Breast epithelium (tissue), 4 donors: ENCODE measurements around the gene MTHFR. TPM values are rescaled to one million over a fixed set of nuclear protein-coding genes. Genes with fewer than 3 reads are reported as not detected.

Source experiments
- DNase-seq, 2 donors: peaks; one replicate each; pipeline ENCODE4 v3.0.0-alpha.2; 2019; ENCODE audit warnings: low spot score in 2 of 2
- H3K27ac ChIP-seq, 2 donors: fragments of 200-600 bp; sonication (generic) in 1 of 2; one replicate each; pipeline ENCODE4 v1.5.1; 2016 to 2019; ENCODE audit warnings: mild to moderate bottlenecking in 1 of 2
- H3K27me3 ChIP-seq, 2 donors: fragments of 200-600 bp; sonication (generic) in 1 of 2; one replicate each; pipeline versions ENCODE4 v1.5.1 to v1.6.0; 2017 to 2019; ENCODE audit warnings: control low read depth in 1 of 2, mild to moderate bottlenecking in 1 of 2
- H3K36me3 ChIP-seq: fragments of 200-600 bp; one replicate; pipeline ENCODE4 v1.5.1; 2019
- H3K4me1 ChIP-seq, 2 donors: fragments of 200-600 bp; sonication (generic); one replicate each; pipeline ENCODE4 v1.5.1; 2016 to 2019; ENCODE audit warnings: control low read depth in 1 of 2
- H3K4me3 ChIP-seq, 3 donors: fragments of 200-600 bp; sonication (generic); 1 replicate in 2 of 3; 2 replicates in 1 of 3; pipeline ENCODE4 v1.5.1; 2016 to 2019; ENCODE audit warnings: mild to moderate bottlenecking in 3 of 3, moderate library complexity in 2 of 3
- H3K9me3 ChIP-seq, 2 donors: fragments of 200-600 bp; sonication (generic) in 1 of 2; one replicate each; pipeline ENCODE4 v1.5.1; 2016 to 2019; ENCODE audit warnings: control low read depth in 1 of 2
- CTCF ChIP-seq, 3 donors: fragments of 450-650 bp; IDR thresholded peaks; one replicate each; pipeline ENCODE4 v1.5.1; 2016 to 2017; ENCODE audit warnings: antibody characterized with exemption in 3 of 3, mild to moderate bottlenecking in 3 of 3, moderate library complexity in 3 of 3
- POLR2A ChIP-seq: fragments of 450-650 bp; IDR thresholded peaks from one replicate; pipeline ENCODE4 v1.6.1; 2016; ENCODE audit warnings: antibody characterized with exemption, mild to moderate bottlenecking, moderate library complexity
- POLR2AphosphoS5 ChIP-seq, 3 donors: sonication (generic); formaldehyde crosslinking; IDR thresholded peaks; one replicate each; pipeline ENCODE4 v1.6.1; 2017; ENCODE audit warnings: antibody characterized with exemption in 3 of 3
- intact Hi-C: fragments of 100-400 bp; cut with DNase I; formaldehyde crosslinking; loops from one replicate; pipeline ENCODE4 v1.15.1; 2023; ENCODE audit warnings: low total_unique reads
- total RNA-seq, 3 donors: library from RNA; depleted of rRNA; stranded (reverse); fragments of >200 nt; gene quantifications; one replicate each; pipeline ENCODE4 v1.1.0, GENCODE V29; 2016

The MTHFR gene
- total RNA-seq, 3 donors from 2014 or later: 24.6 to 42.0 (median 30.0) TPM

GRCh38 chr1:11800391-11800755 is 5.4 kb downstream of the MTHFR start:
- intact Hi-C loops: no loop called here
- peak in 1 of 2 donors; percentile 25 for DNase-seq
- no peak overlapping the region for H3K4me3 ChIP-seq
- peaks cover 8 to 13% of the 10 kb centered on the region in 2 donors for H3K4me1 ChIP-seq
- TF ChIP-seq CTCF (IDR thresholded peaks at IDR 0.05): no peak
- no peak for TF ChIP-seq POLR2A
- TF ChIP-seq POLR2AphosphoS5 (IDR thresholded peaks at IDR 0.05): no peak
- no peak overlapping the region for H3K27ac ChIP-seq
- no peaks in the 10 kb centered on the region for H3K9me3 ChIP-seq
- no peaks in the 10 kb centered on the region for H3K27me3 ChIP-seq
- H3K36me3 ChIP-seq: no peaks in the 10 kb centered on the region

- no peak overlapping the region for H3K27ac ChIP-seq
- H3K4me3 ChIP-seq: no peak overlapping the region
- intact Hi-C loops: no loop called here
- TF ChIP-seq POLR2AphosphoS5 (IDR thresholded peaks at IDR 0.05) (no peak), POLR2A (no peak), CTCF (IDR thresholded peaks at IDR 0.05) (no peak)
- no peaks in the 10 kb centered on the region for H3K36me3 ChIP-seq
- no peaks in the 10 kb centered on the region for H3K27me3 ChIP-seq
- no peaks in the 10 kb centered on the region for H3K9me3 ChIP-seq
- DNase-seq: no peak
- peaks cover 8 to 12% of the 10 kb centered on the region in 2 donors for H3K4me1 ChIP-seq
Measured at GRCh38 chr1:11799896-11800295, 5.9 kb downstream of the MTHFR start.

- H3K4me1 ChIP-seq: peaks cover 2 to 5% of the 10 kb centered on the region in 2 donors
- no peaks in the 10 kb centered on the region for H3K9me3 ChIP-seq
- peak overlapping the region in 1 of 2 donors; percentile 5 for H3K27ac ChIP-seq
- H3K27me3 ChIP-seq: no peaks in the 10 kb centered on the region
- intact Hi-C loops: no loop called here
- no peak overlapping the region for H3K4me3 ChIP-seq
- TF ChIP-seq POLR2AphosphoS5 (IDR thresholded peaks at IDR 0.05): no peak
- TF ChIP-seq POLR2A: no peak
- no peak for TF ChIP-seq CTCF (IDR thresholded peaks at IDR 0.05)
- DNase-seq: no peak
- H3K36me3 ChIP-seq: peaks cover under 1% of the 10 kb centered on the region
Measured at GRCh38 chr1:11799099-11799498, 6.7 kb downstream of the MTHFR start.

GRCh38 chr1:11797525-11798216 is 8.1 kb downstream of the MTHFR start:
- Histone ChIP-seq H3K4me3 (no peak overlapping the region), H3K27ac (peak overlapping the region in 1 of 2 donors; percentile 57), H3K4me1 (no peaks in the 10 kb centered on the region), H3K9me3 (no peaks in the 10 kb centered on the region), H3K27me3 (no peaks in the 10 kb centered on the region), H3K36me3 (peaks cover 5% of the 10 kb centered on the region)
- intact Hi-C loops: no loop called here
- DNase-seq: no peak
- TF ChIP-seq CTCF (IDR thresholded peaks at IDR 0.05) (no peak), POLR2A (no peak), POLR2AphosphoS5 (IDR thresholded peaks at IDR 0.05) (no peak)

GRCh38 chr1:11796036-11796828 is 9.5 kb downstream of the MTHFR start:
- TF ChIP-seq POLR2A (no peak), POLR2AphosphoS5 (IDR thresholded peaks at IDR 0.05) (no peak), CTCF (IDR thresholded peaks at IDR 0.05) (no peak)
- intact Hi-C loops: no loop called here
- Histone ChIP-seq H3K4me3 (no peak overlapping the region), H3K27me3 (no peaks in the 10 kb centered on the region), H3K4me1 (no peaks in the 10 kb centered on the region), H3K27ac (peak overlapping the region in 1 of 2 donors; percentile 64), H3K9me3 (no peaks in the 10 kb centered on the region), H3K36me3 (peaks cover 5% of the 10 kb centered on the region)
- DNase-seq: no peak
